GM19372 (cell line): ENCODE results near the gene PDE6G.

ENCODE experiments used
- ATAC-seq: cut with Tn5 transposase; IDR thresholded peaks from one replicate; pipeline ENCODE4 v1.9.1; 2021; ENCODE audit warnings: mild to moderate bottlenecking, low read depth, moderate library complexity; ENCODE audit not compliant: unreplicated experiment

The PDE6G gene

DNA sequence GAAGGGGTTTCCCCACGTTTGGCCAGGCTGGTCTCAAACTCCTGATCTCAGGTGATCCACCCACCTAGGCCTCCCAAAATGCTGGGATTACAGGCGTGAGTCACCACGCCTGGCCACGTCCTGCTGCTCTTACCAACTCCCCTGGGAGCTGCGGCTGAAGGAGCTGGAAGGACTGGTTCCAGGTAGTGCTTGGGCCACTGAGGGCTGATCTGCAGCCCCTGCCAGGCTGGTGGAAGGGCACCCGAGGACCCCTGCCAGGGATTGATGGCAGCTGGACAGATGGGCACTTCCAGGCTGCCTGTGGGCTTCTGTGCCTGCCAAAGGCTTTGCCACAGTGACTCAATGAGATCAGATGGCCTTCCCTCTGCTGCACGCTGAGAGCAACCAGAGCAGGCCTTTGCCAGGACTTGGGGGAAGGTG is 7.7 kb upstream of the PDE6G start:
- ATAC-seq = no peak

DNA sequence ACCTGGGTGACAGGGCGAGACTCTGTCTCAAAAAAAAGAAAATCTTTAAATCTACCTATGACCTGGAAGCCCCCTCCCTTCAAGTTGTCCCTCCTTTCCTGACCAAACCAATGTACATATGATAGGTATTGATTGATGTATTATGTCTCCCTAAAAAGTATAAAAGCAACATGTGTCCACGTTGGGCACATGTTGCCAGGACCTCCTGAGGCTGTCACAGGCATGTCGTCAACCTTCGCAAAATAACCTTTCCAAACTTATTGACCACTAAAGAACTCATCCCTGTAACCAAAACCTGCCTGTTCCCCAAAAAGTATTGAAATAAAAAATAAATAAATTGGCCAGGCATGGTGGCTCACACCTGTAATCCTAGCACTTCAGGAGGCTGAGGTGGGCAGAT is 5.7 kb upstream of the PDE6G start:
- ATAC-seq = no peak

DNA sequence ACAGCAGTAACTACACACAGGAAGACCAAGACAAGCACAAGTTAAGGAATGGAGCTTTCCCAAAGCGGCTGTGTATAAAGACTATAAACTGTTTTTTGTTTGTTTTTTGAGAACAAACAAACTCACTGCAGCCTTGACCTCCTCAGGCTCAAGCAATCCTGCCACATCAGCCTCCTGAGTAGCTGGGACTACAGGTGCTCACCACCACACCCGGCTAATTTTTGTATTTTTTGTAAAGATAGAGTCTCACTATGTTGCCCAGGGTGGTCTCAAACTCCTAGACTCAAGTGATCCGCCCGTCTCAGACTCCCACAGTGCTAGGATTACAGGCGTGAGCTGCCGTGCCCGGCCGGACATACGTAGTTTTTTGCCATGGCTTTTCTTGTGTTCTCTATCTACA is 4.1 kb upstream of the PDE6G start:
- no peak for ATAC-seq

DNA sequence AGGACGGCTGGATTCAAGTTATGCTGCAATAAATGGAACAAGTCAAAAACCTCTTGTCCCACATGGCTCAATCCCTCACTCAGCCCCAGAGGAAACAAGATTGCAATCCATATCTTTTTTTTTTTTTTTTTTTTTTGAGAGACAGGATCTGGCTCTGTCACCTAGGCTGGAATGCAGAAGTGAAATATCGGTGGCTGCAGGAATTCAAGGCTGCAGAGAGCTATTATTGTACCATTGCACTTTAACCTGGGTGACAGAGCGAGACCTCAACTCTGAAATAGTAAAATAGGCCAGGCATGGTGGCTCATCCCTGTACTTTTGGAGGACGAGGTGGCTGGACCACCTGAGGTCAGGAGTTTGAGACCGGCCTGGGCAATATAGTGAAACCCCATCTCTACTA is 2.7 kb upstream of the PDE6G start:
- ATAC-seq = no peak

DNA sequence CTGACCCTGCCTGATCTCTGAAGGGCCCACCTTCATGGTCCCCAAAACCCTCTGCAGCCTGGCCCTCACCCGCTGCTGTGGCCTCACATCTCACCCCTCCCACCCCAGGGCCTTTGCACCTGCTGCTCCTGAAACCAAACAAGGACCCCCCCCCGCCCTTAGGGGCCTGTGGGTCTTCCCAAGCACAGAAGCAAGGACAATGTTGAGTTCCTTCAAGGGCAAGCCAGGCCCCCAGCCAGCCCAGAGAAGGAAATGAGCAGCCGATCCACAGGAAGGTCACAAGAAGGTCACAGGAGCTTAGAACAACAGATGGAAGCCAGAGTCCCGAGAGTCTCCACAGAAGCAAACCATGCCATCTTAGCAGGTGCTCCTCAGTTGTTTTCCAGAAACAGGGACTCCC is 493 bp upstream of the PDE6G start:
- no peak for ATAC-seq

DNA sequence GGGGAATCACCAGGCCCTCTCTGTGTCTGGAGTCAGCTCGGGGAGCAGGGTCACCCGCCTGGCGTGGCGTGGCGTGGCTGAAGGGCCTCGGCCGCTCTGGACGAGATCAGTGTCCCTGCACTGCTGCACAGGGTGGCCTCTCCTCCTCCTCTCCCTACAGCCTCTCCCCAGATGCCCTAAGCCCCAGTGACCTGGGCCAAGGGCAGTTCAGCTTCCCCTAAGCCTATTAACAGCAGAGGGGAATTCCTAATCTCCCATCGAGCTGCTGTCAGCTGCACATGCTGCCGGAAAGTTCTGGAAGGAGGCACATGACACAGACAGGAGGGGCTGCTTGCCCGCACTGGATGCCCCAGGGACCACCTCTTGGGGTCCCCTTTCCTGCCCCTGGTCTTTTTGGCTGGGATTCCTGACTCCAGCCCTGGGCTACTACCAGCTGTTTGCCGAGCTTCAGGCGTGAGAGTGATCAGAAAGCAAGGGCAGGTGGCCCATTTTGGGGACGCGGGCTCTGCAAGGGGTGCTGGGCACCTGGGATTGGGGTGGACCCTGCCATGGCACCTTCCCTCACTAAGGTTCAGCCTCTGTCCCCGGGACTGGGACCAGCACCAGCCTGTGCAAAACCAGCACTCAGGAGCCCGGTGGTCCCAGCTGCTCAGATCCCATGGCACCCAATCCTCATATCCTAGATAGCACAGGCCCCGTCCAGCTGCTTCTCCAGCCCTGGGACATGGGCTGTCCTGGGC is 794 bp downstream of the PDE6G start:
- ATAC-seq = no peak

DNA sequence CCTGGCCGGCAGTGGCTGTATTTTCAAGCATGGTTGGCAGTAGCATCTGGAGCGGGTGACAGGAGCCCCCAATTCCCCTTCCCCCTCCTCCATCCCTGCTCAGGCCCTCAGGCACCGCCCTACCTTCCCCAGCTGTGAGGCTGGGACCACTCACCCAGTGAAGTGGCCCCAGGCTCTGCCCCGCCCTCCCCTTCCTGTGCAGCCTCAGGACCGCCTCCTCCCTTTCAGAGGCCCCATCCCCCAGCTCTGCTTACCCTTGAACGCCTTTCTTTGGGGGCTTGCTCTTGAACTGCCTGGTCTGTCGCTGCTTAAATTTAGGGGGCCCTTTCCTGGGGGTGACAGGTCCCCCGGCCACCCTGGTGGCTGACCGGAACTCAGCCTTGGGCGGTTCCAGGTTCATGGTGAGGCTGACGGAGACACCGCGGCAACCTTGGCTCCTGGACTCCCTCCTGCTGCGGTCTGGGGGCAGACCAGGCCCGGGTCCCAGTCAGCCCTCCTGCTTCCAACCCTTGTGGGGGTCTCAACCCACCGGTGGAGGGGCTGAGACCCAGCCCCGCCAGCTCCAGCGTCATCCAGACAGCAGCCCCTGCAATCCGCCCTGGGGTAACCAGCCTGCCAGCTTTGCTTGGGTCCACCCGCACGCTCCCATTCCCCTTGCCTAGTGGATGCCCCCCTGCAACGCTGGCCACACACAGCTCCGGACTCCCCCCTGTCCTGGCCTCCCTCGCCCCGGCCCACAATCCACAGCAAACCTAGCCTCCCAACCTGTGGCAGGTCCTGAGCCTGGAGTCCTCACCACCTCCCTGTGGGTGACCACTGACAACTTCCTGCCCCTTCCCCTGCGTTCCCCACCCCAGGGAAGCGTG is 3.2 kb downstream of the PDE6G start:
- ATAC-seq = no peak

DNA sequence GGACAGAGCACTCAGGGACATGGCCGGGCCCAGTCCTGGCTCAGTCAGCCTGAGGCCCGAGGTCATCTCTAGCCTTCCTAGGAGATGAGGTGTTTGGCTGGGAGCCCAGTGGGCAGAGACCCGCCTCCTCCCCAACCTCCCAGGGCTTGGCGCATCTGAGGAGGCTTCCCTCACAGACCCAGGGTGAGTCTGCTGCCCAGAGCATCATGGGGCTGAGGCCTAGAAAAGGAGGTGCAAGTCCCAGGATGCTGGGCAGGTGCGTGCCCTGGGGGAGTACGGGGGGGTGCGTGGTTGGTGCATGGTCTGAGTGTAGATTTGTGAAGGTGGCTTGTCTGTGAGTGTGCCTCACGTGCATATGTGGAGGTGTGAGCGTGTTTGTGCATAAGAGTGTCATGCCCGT is 4.7 kb downstream of the PDE6G start:
- no peak for ATAC-seq

DNA sequence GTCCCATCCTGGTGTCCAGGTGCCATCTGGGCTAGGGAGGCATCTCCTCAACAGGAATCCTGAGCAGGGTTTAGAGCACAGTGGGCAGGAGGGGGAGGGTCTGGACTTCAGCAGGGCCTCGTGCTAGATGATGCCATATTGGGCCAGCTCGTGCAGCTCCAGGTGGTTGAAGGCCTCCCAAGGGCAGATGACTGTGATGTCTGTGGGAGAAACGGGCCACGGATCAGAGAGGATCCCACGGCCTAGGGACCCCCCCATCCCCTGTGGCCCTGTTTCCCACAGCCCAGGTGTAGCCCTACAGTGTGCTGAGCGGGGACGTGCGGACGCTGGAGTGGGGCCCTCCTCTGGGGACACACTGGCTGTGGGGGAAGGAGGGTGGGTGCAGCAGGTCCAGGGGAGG is 5.4 kb downstream of the PDE6G start:
- ATAC-seq = no peak

DNA sequence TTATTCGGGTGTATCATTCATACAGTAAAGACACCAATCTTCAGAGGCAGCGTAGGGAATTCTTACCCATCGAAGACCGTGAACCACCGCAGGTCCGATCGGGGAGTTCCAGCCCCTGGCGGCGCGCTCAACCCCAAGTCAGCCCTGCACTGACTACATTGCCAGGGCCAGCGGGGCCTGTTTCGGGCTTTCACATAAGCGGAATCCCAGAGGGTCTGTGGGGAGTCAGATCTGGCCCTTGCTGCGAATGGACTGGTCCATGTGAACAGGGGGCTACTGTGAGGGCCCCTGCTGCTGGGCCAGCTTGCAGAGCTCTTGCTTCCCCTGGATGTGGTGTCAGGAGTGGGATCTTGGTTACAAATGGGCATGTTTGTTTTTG is 7.6 kb downstream of the PDE6G start:
- no peak for ATAC-seq

DNA sequence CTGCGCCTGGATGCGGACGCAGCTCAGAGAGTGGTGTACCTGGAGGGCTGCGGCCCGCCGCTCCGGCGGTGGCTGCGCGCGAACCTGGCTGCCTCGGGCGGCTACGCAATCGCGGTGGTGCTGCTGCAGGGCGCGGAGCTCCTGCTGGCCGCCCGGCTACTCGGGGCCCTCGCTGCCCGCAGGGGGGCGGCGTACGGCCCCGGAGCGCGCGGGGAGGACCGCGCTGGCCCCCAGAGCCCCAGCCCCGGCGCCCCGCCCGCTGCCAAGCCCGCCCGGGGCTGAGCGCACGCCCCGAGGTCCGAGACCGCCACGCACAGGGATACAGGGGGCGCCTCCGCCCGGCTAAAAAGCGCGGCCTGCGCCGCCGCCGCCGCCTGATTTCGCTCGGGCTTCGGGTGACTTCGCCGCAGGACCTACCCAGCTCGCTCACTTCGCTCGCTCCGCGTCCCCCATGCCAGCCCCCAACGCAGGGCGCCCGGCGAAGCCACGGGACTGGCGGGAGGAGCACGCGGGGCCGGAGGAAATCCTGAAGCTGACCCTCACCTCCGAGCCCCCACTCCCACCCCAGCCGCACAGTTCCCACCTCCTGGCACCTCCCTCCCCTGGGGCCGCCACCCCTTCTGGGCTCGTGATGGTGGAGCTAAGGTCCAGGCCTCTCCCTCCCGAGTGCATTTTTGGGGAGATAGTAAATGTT is 8.2 kb downstream of the PDE6G start:
- no peak for ATAC-seq

DNA sequence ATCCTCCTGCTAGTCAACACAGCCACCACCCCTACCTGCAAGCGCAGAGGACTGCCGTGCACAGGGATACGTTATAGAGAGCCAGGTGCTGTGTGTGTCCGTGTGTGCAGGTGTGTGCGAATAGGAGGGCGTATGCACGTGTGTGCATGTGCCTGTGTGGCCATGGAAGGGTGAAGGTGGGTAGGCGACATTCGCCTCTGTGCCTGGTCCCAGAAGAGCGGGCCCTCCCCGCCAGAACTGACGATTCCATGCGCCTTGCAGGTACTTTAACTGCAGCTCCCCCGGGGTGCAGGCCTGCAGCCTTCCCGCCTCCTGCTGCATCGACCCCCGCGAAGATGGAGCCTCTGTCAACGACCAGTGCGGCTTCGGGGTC is 8.7 kb downstream of the PDE6G start:
- ATAC-seq = no peak

DNA sequence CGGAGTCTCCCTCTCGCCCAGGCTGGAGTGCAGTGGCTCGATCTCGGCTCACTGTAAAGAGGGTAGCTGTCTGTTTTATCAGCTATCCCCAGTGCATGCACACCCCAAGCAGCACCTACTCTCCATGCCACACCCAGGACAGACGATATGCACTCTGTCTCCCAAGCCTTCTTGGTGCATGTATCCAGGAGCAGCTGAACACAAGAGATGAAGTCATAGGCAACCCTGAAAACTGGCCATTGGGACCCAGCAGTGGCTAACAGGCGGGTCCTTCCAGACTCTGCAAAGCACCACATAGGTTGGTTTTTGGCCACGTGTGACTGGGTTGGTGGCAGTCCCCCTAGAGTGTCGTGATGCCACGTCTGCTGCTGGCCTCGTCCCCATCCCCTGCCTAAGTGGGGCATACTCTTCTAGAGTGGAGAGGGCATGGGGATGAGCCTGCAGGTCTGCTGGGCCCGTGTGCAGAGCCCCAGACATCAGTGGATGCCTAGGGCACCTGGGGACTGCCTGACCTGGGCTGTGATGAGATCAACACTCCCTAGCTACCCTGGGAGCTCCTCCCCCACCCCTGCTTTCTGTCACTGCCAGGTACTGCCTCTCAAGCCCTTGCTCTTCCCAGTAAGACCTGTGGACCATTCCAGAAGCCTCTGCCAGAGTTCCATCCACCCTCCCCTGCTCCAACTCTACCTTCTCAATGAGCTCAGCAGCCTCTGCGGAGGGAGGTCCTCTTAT is 9.3 kb downstream of the PDE6G start:
- ATAC-seq = no peak

DNA sequence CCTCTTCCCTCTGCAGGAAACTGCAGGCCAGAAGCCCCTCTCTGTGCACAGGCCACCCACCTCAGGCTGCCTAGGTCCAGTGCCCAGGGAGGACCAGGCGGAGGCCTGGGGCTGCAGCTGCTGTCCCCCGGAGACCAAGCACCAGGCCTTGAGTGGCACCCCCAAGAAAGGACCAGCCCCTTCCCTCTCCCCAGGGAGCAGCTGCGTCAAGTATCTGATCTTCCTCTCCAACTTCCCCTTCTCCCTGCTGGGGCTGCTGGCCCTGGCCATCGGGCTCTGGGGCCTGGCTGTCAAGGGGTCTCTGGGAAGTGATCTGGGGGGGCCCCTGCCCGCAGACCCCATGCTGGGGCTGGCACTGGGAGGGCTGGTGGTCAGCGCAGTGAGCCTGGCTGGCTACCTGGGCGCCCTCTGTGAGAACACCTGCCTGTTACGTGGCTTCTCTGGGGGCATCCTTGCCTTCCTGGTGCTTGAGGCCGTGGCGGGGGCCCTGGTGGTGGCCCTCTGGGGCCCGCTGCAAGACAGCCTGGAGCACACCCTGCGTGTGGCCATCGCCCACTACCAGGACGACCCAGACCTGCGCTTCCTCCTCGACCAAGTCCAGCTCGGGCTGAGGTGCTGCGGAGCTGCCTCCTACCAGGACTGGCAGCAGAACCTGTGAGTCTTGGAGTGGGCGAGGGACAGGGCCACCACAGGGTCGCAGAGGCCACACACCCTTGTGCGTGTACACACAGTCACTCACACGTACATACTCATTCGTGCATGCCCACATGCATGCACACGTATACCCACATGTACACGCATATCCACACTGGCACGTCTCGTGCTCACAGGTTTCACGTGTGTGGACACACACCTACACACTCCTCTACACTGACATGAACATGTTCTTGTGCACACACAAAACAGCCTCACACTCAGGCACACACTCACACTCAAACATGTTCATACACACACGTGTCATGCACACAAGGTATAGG is 11.1 kb downstream of the PDE6G start:
- ATAC-seq = no peak

DNA sequence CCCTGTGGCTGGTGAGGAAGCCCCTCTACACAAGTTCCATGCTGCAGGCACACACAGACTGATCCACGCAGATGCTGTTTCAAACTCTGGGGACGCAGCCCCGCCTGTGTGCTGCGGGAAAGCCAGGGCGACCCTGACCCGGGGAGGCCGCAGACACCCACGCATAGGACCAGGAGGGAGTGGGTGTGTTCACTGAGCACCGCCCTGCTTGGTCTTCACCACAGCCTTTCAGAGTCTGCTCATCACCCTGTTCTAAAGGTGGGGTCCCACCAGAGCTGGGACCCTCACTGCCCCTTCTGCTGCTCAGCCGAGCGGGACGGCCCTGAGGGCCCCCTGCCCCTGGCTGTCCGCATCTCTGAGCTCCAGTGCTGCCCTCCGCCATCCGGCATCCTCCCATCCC is 11.8 kb downstream of the PDE6G start:
- ATAC-seq = no peak

DNA sequence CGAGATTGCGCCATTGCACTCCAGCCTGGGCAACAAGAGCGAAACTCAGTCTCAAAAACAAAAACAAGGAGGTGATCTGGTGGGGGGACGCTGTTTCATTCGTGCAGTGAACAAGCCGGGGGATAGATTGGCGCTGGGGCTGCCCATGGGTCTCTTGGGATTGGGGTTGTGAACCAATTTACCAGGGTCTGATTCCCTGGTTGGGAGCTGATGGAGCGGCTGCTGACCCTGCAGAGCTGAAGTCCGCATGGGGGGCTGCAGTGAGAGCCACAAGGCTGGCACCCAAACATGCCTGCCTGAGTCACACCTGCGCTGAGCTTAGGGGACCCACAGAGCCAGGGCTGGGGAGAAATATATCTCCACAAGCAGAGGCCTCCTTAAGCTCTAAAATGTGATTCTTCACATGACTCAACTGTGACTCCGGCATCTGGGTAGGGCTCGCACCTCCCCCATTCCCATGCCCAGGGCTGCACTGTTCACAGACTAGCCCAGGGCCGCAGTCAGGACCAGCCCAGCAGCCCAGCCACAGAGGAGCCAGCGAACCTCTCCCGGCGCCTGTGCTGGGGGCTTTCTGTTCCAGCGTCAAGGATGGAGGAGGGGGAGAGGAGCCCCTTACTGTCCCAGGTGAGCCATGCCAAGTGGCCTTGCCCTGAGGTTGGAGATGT is 14.4 kb downstream of the PDE6G start:
- ATAC-seq = no peak

DNA sequence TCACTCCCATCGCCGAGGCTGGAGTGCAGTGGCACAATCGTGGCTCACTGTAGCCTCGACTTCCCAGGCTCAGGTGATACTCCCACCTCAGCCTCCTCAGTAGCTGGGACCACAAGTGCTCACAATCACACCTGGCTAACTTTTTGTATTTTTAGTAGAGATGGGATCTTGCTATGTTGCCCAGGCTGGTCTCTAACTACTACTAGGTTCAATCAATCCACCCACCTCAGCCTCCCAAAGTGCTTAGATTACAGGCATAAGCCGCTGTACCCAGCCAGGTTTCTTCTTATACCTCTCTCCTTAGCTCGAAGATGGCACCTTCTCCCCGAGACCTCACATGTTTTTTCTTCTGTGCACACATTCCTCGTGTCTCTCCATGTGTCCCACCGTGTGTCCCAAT is 16.3 kb downstream of the PDE6G start:
- no peak for ATAC-seq

DNA sequence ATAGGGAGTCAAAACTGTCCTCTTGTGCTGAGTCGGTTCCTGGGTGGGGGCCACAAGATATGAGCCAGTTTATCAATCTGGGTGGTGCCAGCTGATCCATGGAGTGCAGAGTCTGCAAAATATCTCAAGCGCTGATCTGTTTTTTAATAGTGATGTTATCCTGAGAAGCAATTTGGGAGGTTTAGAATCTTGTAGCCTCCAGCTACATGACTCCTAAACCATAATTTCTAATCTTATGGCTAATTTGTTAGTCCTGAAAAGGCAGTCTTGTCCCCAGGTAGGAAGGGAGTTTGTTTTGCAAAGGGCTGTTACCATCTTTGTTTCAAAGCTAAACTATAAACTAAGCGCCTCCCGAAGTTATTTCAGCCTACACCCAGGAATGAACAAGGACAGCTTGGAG is 17.7 kb downstream of the PDE6G start:
- ATAC-seq = no peak
